HUDEP-2 (cell line): ENCODE results near the gene SLC29A4.
"Not testable (repeated sequence)": the region's sequence is repeated elsewhere in the genome, so short reads cannot be mapped to it uniquely, and the experiment has no call there.

Experiments
- DNase-seq, 76 experiments: peaks; one replicate each; lab custom pipeline; 2025; ENCODE audit not compliant: unreplicated experiment in 76 of 76; lab: John Stamatoyannopoulos, UW

SLC29A4 gene

DNA sequence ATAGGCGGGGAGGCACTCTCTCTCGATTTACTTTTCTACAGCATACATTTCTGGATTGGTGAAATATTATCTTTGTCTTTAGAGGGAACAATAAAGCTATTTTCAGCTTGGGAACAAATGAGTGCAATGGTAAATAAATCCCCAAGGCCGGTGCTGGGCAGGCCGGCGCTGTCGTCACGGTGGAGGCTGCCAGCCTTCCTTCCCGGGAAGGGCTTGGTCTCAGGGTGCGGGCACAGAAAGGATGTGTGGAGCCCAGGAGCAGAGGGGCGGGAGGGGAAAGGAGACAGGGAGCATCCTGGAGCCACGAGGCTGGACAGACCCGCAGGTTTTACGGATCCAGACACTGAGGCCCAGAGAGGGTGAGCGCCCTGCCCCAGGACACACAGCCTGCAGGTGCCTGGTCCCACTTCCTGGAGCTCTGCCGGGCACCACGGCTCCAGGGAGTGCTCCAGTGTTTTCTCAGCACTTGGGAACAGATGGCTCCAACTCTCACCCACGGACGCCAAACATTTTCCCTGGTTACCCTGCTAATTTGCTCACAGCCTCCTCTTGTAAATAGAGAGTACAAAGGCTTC lies 8.8 kb upstream of the SLC29A4 start:
- DNase-seq = not testable (repeated sequence)

- no peak for DNase-seq
Observed at GRCh38 chr7:5274441-5274840, 8.3 kb upstream of the SLC29A4 start.

GRCh38 chr7:5274985-5275431 lies 7.7 kb upstream of the SLC29A4 start:
- not testable (repeated sequence) for DNase-seq

DNA sequence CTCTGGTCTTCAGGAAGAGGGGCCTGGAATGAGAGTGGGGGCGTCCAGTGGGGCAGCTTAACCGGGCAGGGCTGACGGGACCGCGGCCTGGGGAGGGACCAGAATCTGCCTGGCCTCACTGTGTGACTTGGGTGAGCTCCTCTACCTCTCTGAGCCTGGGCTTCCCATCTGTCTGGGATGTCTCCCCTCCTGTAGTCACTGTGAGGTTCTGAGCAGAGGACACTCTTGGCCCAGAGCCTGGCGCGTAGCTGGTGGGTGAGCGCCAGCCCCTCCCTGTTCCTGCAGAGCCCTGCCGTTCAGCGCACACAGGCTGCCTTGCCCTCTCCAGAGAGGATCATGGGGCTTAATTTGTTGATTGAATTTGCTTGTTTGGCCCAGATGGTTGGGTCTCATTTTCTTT lies 7.2 kb upstream of the SLC29A4 start:
- DNase-seq = not testable (repeated sequence)

DNA sequence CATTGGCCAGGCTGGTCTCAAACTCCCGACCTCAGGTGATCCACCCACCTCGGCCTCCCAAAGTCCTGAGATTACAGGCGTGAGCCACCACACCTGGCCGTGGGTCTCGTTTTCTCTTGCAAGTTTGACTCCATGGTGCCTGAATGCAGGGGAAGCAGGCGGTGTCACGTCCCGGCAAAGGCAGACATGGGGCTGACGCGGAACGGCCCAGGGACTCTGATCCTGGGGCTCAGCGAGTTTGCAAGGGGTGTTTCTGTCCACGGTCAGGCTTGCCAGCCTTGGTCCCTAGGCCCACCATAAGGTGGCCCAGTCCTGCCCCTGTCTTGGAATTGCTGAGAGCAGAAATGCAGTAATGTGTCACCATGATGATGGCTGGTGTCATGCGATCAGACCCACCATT lies 6.6 kb upstream of the SLC29A4 start:
- not testable (repeated sequence) for DNase-seq

GRCh38 chr7:5276611-5277010 lies 6.1 kb upstream of the SLC29A4 start:
- no peak for DNase-seq

DNA sequence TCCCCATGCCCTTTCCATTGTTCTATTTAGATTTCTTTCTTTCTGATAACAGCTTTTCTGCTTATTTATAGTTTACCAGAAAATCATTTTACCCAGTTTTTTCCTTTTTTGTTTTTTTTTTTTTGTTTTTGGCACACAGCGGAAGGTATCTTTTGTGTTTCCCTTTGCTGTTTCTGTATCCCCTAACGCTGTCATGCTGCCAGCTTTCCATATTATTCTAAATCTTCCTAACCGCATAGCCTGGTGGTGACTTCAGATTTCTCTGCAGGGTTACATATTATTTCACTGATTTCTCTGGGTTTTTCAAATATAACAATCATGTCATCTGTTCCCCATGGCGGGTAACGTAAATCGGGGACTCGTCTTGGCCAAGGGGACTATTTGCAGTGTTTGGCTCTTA lies 4.0 kb upstream of the SLC29A4 start:
- no peak for DNase-seq

- no peak for DNase-seq
Observed at GRCh38 chr7:5279734-5280133, 3.0 kb upstream of the SLC29A4 start.

GRCh38 chr7:5281598-5282500 lies 894 bp upstream of the SLC29A4 start:
- not testable (repeated sequence) for DNase-seq

DNA sequence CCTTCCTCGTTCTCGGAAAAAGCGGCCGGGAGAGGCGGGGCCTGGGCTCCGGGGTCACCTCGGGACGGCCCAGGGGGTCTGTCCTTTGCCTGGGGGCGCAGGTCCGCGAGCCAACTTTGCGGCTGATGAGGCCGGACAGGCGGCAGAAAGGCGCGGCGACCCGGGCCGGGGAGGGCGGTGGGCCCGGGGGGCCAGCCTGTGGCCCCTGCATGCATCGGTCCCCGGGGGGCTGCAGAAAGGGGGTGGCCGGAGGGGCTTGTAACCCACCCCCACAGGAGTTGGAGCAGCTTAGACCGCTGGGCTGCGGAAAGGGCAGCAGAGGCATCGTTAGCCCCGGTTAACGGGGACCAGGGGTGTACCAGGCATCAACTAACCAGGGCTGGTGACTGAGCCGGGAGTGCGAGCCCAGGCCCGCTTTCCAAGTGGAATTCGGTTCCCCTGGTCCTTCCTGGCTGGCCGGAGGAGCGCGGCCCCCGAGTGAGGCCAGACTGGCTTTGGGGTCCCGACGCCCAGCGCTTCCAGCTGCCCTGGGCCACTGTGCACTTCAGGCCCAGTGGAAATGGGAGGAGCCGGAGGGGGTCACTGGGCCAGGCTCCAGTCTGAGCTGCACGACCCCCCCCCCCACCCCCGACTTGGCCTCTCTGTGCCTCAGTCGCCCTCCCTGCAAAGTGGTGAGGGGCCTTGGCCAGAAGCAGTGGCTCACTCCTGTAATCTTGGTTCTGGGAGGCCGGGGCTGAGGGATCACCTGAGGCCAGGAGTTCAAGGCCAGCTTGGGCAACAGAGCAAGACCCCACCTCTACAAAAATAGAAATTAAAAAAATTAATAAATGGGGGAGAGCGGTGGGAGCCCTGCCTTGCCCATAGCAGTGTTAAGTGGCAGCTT lies 919 bp downstream of the SLC29A4 start:
- DNase-seq = no peak

GRCh38 chr7:5284304-5285281 lies 1.9 kb downstream of the SLC29A4 start:
- DNase-seq = peak in 7 of 76 experiments; percentile 5 to 17 (median 14)

GRCh38 chr7:5286933-5287332 lies 4.2 kb downstream of the SLC29A4 start:
- no peak for DNase-seq

- not testable (repeated sequence) for DNase-seq
Observed at GRCh38 chr7:5287373-5287772, 4.6 kb downstream of the SLC29A4 start.

DNA sequence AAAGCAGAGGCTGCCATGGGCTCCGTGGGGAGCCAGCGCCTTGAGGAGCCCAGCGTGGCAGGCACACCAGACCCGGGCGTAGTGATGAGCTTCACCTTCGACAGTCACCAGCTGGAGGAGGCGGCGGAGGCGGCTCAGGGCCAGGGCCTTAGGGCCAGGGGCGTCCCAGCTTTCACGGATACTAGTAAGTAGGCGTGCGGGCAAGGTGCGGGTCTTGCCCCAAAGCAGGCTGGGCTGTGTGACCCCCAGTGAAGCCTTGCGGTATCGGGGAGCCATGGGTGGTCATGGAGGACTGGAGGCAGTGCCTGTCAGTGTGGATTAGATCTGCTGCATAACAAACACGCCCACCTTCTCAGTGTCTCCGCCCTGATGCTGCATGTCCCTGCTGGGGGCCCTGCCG lies 5.1 kb downstream of the SLC29A4 start:
- no peak for DNase-seq

GRCh38 chr7:5288560-5288959 lies 5.8 kb downstream of the SLC29A4 start:
- not testable (repeated sequence) for DNase-seq

GRCh38 chr7:5289355-5289754 lies 6.6 kb downstream of the SLC29A4 start:
- no peak for DNase-seq

DNA sequence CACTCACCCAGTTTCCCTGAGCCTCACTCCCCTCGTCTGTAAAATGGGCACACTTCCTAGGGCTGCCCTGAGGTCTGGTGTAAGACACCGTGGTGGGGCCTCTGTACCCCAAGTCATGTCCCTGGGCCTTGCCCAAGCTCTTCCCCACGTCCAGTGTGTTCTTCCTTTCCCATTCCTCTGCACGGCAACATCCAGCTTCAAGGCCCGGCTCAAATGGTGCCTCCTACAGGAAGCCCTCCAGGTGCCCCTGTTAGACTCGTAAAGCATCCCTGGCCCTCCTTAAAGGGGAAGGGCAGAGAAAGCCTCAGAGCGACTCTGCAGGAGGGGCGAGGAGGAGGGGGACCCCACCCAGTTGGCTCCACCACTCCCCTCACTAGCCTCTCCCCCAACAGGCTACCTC lies 8.6 kb downstream of the SLC29A4 start:
- DNase-seq = no peak

DNA sequence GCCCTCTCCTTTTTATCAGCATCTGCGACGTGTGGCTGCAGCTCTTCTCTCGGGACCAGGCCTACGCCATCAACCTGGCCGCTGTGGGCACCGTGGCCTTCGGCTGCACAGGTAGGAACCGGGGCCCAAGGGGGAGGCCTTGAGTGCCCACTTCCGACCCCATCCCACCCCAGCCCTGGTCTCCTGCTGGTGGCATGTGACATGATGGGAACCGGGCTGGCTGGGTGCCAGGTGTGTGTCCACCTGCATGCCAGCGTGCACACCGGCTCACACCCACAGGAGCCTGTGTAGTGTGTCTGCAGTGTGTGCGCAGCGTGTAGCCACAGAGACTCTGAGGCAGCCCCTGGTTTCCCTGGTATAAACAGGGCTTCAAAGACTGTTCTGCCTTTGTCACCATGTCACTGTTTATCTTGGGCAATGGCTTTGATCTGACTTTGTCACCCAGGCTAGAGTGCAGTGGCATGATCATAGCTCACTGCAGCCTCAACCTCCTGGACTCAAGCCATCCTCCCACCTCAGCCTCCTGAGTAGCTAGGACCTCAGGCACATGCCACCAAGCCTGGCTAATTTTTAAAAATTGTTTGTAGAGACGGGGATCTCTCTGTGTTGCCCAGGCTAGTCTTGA lies 9.1 kb downstream of the SLC29A4 start:
- DNase-seq = not testable (repeated sequence)

DNA sequence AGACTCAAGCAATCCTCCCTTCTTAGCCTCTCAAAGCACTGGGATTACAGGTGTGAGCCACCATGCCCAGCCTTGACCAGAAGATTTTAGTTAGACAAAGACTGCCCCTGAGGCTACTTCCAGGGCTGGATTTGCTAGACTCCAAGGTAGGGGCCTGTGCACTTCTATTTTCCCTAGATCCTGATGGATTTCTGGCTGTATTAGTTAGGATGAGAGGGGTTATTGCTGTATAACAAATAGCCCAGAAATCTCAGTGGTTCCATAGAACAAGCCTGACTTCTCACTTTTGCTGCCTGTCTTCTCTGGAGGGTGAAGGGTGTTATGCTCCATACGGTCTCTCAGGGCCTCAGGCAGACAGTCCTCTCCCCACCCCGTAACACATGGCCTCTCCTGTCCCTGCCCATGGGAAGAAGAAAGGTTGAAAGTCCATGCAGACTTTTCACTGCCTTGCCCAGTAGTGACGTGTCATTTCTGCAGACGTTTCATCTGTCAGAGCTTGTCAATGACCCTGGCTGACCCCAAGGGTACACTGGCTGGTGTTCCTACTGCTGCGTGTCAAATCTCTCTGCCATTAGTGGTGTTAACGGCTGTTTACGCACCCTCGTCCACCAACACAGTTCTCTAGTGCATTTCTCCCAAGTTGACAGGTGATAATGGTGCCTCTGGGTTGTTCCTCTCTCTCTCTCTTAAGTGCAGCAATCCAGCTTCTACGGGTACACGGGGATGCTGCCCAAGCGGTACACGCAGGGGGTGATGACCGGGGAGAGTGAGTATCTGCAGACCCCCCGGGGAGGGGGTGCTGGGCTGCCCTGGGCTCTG lies 11.6 kb downstream of the SLC29A4 start:
- no peak for DNase-seq
